Measurements from ENCODE around the gene TP73.

- no peak for TF ChIP-seq POLR2A (IDR thresholded peaks at IDR 0.05)
- TF ChIP-seq, protein P1, sequence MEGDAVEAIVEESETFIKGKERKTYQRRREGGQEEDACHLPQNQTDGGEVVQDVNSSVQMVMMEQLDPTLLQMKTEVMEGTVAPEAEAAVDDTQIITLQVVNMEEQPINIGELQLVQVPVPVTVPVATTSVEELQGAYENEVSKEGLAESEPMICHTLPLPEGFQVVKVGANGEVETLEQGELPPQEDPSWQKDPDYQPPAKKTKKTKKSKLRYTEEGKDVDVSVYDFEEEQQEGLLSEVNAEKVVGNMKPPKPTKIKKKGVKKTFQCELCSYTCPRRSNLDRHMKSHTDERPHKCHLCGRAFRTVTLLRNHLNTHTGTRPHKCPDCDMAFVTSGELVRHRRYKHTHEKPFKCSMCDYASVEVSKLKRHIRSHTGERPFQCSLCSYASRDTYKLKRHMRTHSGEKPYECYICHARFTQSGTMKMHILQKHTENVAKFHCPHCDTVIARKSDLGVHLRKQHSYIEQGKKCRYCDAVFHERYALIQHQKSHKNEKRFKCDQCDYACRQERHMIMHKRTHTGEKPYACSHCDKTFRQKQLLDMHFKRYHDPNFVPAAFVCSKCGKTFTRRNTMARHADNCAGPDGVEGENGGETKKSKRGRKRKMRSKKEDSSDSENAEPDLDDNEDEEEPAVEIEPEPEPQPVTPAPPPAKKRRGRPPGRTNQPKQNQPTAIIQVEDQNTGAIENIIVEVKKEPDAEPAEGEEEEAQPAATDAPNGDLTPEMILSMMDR (IDR thresholded peaks at IDR 0.05): no peak
These were observed 29.0 kb downstream of the TP73 start for GRCh38 chr1:3681231-3681897.
